HTR-8/SVneo (cell line): ENCODE results near the gene OR11H1.
"Not testable (repeated sequence)": the region's sequence is repeated elsewhere in the genome, so short reads cannot be mapped to it uniquely, and the experiment has no call there.

Experiments used
- DNase-seq: peaks from one replicate; pipeline ENCODE4 v3.0.0; 2011; ENCODE audit warnings: low spot score, mixed read lengths; ENCODE audit not compliant: insufficient read length
- FAIRE-seq: peaks from 2 replicates; lab custom pipeline; 2011; peaks lifted over from hg19 to GRCh38; lab: Jason Lieb, UNC

OR11H1 gene

GRCh38 chr22:15527892-15528291 is at the start of gene OR11H1:
TSS of gene OR11H1 (plus strand) at chr22:15528192. CDS start at chr22:15528192, 0 bp downstream.
- DNase-seq: not testable (repeated sequence)

GRCh38 chr22:15509967-15510366 is 18.0 kb upstream of the OR11H1 start:
- DNase-seq, FAIRE-seq: not testable (repeated sequence)

More at GRCh38 chr22:15527892-15528291, at the start of gene OR11H1:
- FAIRE-seq: not testable (repeated sequence)

GRCh38 chr22:15515896-15516295 is 12.1 kb upstream of the OR11H1 start:
- FAIRE-seq, DNase-seq: not testable (repeated sequence)

- not testable (repeated sequence) for DNase-seq, FAIRE-seq
Measured at GRCh38 chr22:15553767-15554166, 25.8 kb downstream of the OR11H1 start.

- not testable (repeated sequence) for DNase-seq, FAIRE-seq
Measured at GRCh38 chr22:15563461-15563860, 35.5 kb downstream of the OR11H1 start.

- DNase-seq, FAIRE-seq: not testable (repeated sequence)
Measured at GRCh38 chr22:15565063-15565462, 37.1 kb downstream of the OR11H1 start.
